ENCODE data around the gene NLRC3. TPM values are rescaled to one million over a fixed set of nuclear protein-coding genes. Genes with fewer than 3 reads are reported as not detected.

Gene NLRC3
- total and polyA plus RNA-seq, 4 donors: 0.35 to 2.2 (median 1.0) TPM

DNA sequence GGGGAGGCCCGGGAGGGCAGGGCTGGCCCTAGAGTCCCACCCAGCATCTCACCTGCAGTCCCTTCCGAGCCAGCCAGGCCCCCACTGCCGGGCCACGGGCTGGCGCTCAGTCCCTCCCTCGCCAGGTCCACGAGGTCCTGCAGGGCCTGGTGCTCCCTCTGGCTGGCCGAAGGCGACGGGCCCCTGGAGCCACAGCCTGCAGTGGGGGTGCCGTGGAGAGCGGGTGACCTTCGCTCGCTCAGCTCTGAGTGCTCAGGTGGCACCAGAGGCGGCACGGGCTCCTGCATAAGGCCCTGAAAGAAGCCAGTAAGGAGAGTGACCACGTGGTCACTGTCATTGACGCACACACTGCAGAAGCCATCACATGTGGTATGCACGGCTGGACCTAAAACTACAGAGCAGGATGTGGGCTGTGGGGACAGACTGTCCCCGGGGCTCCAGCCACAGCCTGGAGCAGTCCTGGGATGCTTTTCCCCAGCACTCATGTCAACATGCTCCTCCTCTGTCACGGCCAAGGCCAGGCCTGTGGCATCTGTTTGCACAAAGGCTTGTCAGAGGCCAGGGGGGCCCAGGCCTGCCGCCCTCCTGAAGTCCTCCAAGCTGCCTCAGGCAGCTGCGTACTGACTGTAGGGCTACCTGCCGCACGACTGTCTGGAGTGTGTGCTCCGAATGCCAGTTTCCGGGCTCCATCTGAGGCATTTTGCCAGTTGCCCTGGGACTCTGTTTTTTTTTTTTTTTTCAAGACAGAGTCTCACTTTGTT lies 19.1 kb upstream of the NLRC3 start:
- Histone ChIP-seq H3K27me3 (ENCODE audit: control insufficient read depth in 4 of 4, insufficient read depth in 4 of 4, low read length in 3 of 4) (no peaks in the 10 kb centered on the region), H3K9me3 (ENCODE audit: control insufficient read depth in 4 of 4, low read length in 3 of 4) (peaks cover 0 to 3% (median 0%) of the 10 kb centered on the region in 4 donors), H3K9ac (ENCODE audit: low read depth in 1 of 2, low read length in 2 of 2) (no peak overlapping the region), H3K4me1 (ENCODE audit: control insufficient read depth in 4 of 4, insufficient read depth in 4 of 4, low read length in 3 of 4) (no peaks in the 10 kb centered on the region), H3K27ac (ENCODE audit: low read depth in 1 of 2, low read length in 2 of 2) (no peak overlapping the region), H3K4me3 (ENCODE audit: low read depth in 1 of 3, low read length in 3 of 3) (no peak overlapping the region), H3K36me3 (ENCODE audit: control insufficient read depth in 4 of 4, insufficient read depth in 3 of 4, low read depth in 1 of 4, low read length in 3 of 4) (peaks cover 0 to 3% (median under 1%) of the 10 kb centered on the region in 4 donors)
- TF ChIP-seq YY1 (IDR thresholded peaks at IDR 0.05) (no peak), TAF1 (conservative IDR thresholded peaks at IDR 0.05) (no peak), FOXA2 (IDR thresholded peaks at IDR 0.05) (no peak), HNF4A (conservative IDR thresholded peaks at IDR 0.05) (no peak), GABPA (IDR thresholded peaks at IDR 0.05 in 1 of 2, conservative IDR thresholded peaks at IDR 0.05 in 1 of 2) (no peak), EGR1 (IDR thresholded peaks at IDR 0.05; ENCODE audit: low read depth in 2 of 2) (no peak), NR2F2 (IDR thresholded peaks at IDR 0.05) (no peak), FOXA1 (IDR thresholded peaks at IDR 0.05) (no peak)
- TF ChIP-seq, protein P1, sequence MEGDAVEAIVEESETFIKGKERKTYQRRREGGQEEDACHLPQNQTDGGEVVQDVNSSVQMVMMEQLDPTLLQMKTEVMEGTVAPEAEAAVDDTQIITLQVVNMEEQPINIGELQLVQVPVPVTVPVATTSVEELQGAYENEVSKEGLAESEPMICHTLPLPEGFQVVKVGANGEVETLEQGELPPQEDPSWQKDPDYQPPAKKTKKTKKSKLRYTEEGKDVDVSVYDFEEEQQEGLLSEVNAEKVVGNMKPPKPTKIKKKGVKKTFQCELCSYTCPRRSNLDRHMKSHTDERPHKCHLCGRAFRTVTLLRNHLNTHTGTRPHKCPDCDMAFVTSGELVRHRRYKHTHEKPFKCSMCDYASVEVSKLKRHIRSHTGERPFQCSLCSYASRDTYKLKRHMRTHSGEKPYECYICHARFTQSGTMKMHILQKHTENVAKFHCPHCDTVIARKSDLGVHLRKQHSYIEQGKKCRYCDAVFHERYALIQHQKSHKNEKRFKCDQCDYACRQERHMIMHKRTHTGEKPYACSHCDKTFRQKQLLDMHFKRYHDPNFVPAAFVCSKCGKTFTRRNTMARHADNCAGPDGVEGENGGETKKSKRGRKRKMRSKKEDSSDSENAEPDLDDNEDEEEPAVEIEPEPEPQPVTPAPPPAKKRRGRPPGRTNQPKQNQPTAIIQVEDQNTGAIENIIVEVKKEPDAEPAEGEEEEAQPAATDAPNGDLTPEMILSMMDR (IDR thresholded peaks at IDR 0.05; ENCODE audit: low read depth, low read length, missing input control): no peak
- TF ChIP-seq, protein P2, sequence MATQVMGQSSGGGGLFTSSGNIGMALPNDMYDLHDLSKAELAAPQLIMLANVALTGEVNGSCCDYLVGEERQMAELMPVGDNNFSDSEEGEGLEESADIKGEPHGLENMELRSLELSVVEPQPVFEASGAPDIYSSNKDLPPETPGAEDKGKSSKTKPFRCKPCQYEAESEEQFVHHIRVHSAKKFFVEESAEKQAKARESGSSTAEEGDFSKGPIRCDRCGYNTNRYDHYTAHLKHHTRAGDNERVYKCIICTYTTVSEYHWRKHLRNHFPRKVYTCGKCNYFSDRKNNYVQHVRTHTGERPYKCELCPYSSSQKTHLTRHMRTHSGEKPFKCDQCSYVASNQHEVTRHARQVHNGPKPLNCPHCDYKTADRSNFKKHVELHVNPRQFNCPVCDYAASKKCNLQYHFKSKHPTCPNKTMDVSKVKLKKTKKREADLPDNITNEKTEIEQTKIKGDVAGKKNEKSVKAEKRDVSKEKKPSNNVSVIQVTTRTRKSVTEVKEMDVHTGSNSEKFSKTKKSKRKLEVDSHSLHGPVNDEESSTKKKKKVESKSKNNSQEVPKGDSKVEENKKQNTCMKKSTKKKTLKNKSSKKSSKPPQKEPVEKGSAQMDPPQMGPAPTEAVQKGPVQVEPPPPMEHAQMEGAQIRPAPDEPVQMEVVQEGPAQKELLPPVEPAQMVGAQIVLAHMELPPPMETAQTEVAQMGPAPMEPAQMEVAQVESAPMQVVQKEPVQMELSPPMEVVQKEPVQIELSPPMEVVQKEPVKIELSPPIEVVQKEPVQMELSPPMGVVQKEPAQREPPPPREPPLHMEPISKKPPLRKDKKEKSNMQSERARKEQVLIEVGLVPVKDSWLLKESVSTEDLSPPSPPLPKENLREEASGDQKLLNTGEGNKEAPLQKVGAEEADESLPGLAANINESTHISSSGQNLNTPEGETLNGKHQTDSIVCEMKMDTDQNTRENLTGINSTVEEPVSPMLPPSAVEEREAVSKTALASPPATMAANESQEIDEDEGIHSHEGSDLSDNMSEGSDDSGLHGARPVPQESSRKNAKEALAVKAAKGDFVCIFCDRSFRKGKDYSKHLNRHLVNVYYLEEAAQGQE (IDR thresholded peaks at IDR 0.05): no peak
- TF ChIP-seq, protein P3, sequence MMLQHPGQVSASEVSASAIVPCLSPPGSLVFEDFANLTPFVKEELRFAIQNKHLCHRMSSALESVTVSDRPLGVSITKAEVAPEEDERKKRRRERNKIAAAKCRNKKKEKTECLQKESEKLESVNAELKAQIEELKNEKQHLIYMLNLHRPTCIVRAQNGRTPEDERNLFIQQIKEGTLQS (IDR thresholded peaks at IDR 0.05): no peak
- TF ChIP-seq, protein P4, sequence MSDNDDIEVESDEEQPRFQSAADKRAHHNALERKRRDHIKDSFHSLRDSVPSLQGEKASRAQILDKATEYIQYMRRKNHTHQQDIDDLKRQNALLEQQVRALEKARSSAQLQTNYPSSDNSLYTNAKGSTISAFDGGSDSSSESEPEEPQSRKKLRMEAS (IDR thresholded peaks at IDR 0.05): no peak
- TF ChIP-seq, protein P5, sequence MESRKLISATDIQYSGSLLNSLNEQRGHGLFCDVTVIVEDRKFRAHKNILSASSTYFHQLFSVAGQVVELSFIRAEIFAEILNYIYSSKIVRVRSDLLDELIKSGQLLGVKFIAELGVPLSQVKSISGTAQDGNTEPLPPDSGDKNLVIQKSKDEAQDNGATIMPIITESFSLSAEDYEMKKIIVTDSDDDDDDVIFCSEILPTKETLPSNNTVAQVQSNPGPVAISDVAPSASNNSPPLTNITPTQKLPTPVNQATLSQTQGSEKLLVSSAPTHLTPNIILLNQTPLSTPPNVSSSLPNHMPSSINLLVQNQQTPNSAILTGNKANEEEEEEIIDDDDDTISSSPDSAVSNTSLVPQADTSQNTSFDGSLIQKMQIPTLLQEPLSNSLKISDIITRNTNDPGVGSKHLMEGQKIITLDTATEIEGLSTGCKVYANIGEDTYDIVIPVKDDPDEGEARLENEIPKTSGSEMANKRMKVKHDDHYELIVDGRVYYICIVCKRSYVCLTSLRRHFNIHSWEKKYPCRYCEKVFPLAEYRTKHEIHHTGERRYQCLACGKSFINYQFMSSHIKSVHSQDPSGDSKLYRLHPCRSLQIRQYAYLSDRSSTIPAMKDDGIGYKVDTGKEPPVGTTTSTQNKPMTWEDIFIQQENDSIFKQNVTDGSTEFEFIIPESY (IDR thresholded peaks at IDR 0.05): no peak
- no peak for DNase-seq (ENCODE audit: low spot score)
- 95% methylated on average over 27 of the region's 27 CpGs for WGBS

DNA sequence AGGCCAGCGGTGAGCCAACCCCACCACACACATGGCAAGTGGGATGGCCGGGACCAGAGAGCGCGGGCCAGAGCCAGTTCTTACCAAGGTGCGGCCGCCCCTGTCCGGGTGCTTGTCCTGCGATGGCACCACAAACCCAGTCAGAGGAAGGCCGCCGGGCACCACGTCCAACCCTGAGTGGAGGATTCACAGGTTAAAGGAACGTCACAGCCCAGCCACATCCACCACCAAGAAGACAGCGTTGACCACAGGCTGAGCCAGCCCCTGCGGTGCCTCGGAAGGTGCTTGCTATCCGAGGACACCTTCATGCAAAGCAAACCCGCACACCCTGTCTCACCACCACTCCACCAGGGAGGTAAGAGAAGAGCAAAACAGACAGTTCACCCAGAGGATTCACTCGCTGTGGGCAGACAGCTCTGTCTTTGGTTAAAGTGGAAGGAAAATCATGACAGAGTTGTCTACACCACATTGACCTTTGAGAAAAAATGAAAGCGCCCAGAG lies 18.4 kb upstream of the NLRC3 start:
- peaks cover 0 to 4% (median under 1%) of the 10 kb centered on the region in 4 donors for H3K36me3 ChIP-seq (ENCODE audit: control insufficient read depth in 4 of 4, insufficient read depth in 3 of 4, low read depth in 1 of 4, low read length in 3 of 4)
- no peak overlapping the region for H3K27ac ChIP-seq (ENCODE audit: low read depth in 1 of 2, low read length in 2 of 2)
- H3K4me3 ChIP-seq (ENCODE audit: low read depth in 1 of 3, low read length in 3 of 3): no peak overlapping the region
- TF ChIP-seq FOXA1 (IDR thresholded peaks at IDR 0.05): no peak
- TF ChIP-seq FOXA2 (IDR thresholded peaks at IDR 0.05): no peak
- TF ChIP-seq RAD21 (IDR thresholded peaks at IDR 0.05): no peak
- TF ChIP-seq GABPA (IDR thresholded peaks at IDR 0.05 in 1 of 2, conservative IDR thresholded peaks at IDR 0.05 in 1 of 2): no peak
- TF ChIP-seq EGR1 (IDR thresholded peaks at IDR 0.05; ENCODE audit: low read depth in 2 of 2): no peak
- no peak for TF ChIP-seq NR2F2 (IDR thresholded peaks at IDR 0.05)
- TF ChIP-seq, protein P1 (IDR thresholded peaks at IDR 0.05; ENCODE audit: low read depth, low read length, missing input control): no peak
- TF ChIP-seq TAF1 (conservative IDR thresholded peaks at IDR 0.05): no peak
- WGBS: 96% methylated on average over 19 of the region's 19 CpGs
- no peak overlapping the region for H3K9ac ChIP-seq (ENCODE audit: low read depth in 1 of 2, low read length in 2 of 2)
- no peak for DNase-seq (ENCODE audit: low spot score)
- H3K9me3 ChIP-seq (ENCODE audit: control insufficient read depth in 4 of 4, low read length in 3 of 4): peaks cover 0 to 3% (median 0%) of the 10 kb centered on the region in 4 donors
- no peaks in the 10 kb centered on the region for H3K27me3 ChIP-seq (ENCODE audit: control insufficient read depth in 4 of 4, insufficient read depth in 4 of 4, low read length in 3 of 4)
- no peaks in the 10 kb centered on the region for H3K4me1 ChIP-seq (ENCODE audit: control insufficient read depth in 4 of 4, insufficient read depth in 4 of 4, low read length in 3 of 4)
